NCI-H2081 treated with DMSO at 0.1 percent for 48 hours (cell line): ENCODE results near the gene ANKRD18A.

ENCODE experiments used
- DNase-seq: peaks from one replicate; lab custom pipeline; 2025; lab: John Stamatoyannopoulos, UW

The ANKRD18A gene

DNA sequence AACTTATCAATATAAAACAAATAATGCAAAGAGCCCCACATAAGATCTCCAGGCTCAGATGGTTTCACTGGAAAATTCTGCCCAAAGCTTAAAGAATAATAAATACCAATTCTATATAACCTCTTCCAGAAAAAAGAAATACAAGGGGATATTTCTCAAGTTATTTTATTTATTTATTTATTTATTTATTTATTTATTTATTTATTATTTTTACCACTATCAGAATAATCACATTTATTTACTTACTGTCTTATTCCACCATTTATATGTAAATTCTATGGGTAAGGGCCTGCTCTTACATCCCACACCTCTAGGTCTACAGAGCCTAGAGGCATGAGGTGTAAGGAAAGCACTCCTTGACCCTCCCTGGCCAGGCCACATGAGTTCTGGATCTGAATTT, 91.1 kb downstream of the ANKRD18A start:
- no peak for DNase-seq

DNA sequence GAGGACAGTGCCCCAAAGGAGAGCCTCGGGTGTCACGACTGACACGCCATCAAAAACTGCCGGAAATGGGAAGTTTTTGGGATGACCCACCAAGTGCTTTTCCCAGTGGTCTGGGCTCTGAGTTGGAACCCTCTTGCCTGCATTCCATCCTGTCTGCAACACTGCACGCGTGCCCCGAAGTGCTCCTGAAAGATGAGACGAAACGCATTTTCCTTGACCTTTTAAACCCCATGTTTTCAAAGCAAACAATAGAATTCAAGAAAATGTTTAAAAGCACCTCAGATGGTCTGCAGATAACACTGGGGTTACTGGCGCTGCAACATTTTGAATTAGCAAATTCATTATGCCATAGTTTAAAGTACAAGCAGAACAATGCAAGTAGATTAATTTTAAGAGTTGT, 92.9 kb downstream of the ANKRD18A start:
- DNase-seq = no peak

DNA sequence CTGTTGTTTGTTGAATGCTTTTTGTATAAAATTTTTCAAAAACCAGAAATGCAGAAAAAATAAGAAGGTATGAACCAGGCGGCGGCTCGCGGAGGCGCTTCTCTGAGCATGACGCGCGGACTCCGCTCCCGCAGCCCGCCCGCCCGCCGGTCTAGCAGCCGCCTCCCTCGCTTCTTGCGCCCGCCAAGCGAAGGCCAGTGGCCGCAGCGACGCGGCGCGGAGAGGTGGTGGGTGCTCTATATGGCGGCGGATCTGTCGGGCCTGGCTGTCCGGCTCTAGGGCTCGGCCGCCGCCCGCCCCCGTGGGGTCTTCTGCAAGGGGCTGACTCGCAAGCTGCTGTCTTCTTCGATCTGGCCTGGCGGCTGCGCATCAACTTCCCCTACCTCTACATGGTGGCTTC, 93.8 kb downstream of the ANKRD18A start:
- no peak for DNase-seq

DNA sequence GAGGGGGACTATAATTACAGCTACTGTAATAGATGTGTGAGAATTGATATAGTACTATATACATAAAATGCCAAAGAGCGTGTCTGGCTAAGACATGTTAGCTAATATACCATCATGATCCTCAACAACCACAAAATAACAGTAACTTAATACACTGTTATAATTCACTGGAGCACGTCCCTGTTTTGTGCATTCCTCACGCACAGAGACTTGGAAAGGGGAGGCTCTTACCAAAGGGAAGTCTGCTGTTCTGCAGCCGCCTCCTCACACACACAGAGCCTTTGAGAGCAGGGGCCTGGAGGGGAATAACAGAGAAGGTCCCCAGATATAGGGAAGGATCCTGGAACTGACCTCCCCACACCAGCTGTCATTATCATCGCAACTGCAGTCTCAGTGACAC, 97.3 kb downstream of the ANKRD18A start:
- no peak for DNase-seq

DNA sequence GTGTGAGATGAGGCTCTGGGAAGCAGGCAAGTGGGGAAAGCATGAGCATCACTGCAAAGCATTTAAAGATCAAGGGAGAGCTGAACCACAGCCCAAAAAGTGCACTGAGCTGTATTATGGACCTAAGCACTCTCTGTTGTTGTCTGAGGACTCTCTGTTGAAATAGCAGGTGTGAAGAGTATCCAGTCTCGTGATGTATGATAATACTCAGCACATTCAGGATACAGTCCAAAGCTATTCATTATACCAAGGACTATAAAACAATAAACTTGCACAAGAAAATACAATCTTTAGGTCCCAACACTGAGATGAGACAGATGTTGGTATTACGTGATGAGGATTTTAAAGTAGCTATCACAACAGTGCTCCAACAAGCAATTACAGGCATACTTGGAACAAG, 98.6 kb downstream of the ANKRD18A start:
- no peak for DNase-seq
